K562 (cell line): Measurements from ENCODE around the gene EFCAB5. TPM values are rescaled to one million over a fixed set of nuclear protein-coding genes. Genes with fewer than 3 reads are reported as not detected.

Experiments
- CHCHD3 ChIP-seq: fragments of 250-450 bp; sonication (Bioruptor Pico); IDR thresholded peaks from 2 replicates; pipeline ENCODE4 v2.1.2; 2022; ENCODE audit warnings: mild to moderate bottlenecking
- GTF2E2 ChIP-seq: fragments of 200-800 bp; sonication (Bioruptor generic); IDR thresholded peaks from 2 replicates; pipeline ENCODE4 v1.6.1; 2016; ENCODE audit warnings: missing genetic modification characterization, missing compliant biosample characterization
- SLC30A9 ChIP-seq: fragments of 250-450 bp; sonication (Bioruptor Pico); IDR thresholded peaks from 2 replicates; pipeline ENCODE4 v1.8.0; 2022; ENCODE audit warnings: mild to moderate bottlenecking, moderate library complexity
- ZNF311 ChIP-seq: fragments of 250-450 bp; sonication (Bioruptor Pico); IDR thresholded peaks from 2 replicates; pipeline ENCODE4 v1.4.0; 2020; ENCODE audit warnings: mild to moderate bottlenecking, moderate library complexity
- polyA plus RNA-seq, 8 experiments: library from polyadenylated mRNA; depleted of rRNA in 4 of 8; stranded (reverse) in 5 of 8; unstranded in 3 of 8; fragments of >200 nt; fragmentation: Nextera tagmentation in 2 of 8; fragmentation: Illumina TruSeq in 1 of 8; extraction: Ambion mirVana in 2 of 8; extraction: Trizol in 1 of 8; gene quantifications; 2 replicates each; pipeline versions ENCODE4 v1.2.1 to v1.2.3, GENCODE V29; 2011 to 2014; ENCODE audit warnings: inconsistent platforms in 1 of 8, missing spikeins in 1 of 8
- total RNA-seq, 7 experiments: library from RNA; depleted of rRNA in 6 of 7; stranded (reverse); fragments of >200 nt in 6 of 7; fragmentation: Illumina TruSeq in 2 of 7; extraction: Trizol in 2 of 7; gene quantifications; 2 replicates each; pipeline versions ENCODE4 v1.2.1 to v1.2.3, GENCODE V29; 2011 to 2021; ENCODE audit warnings: low replicate concordance in 1 of 7
- TF ChIP-seq, protein P1 (sequence below): fragments of 250-450 bp; sonication (Bioruptor Pico); IDR thresholded peaks from 2 replicates; pipeline ENCODE4 v1.5.0; 2021; ENCODE audit warnings: mild to moderate bottlenecking, borderline replicate concordance
- TF ChIP-seq, protein P2 (sequence below): fragments of 250-450 bp; sonication (Bioruptor Pico); IDR thresholded peaks from 2 replicates; pipeline ENCODE4 v1.8.0; 2022; ENCODE audit warnings: moderate library complexity, mild to moderate bottlenecking, inconsistent platforms
- TF ChIP-seq, protein P3 (sequence below): fragments of 250-450 bp; sonication (Bioruptor Pico); IDR thresholded peaks from 2 replicates; pipeline ENCODE4 v1.5.0; 2020; ENCODE audit warnings: mild to moderate bottlenecking, borderline replicate concordance

EFCAB5 gene
- total and polyA plus RNA-seq, 9 of the 15 experiments (the other 6 are each of a cell fraction or from before 2014, with no cell fraction given) = 0.06 to 0.11 TPM; not detected in 7

DNA sequence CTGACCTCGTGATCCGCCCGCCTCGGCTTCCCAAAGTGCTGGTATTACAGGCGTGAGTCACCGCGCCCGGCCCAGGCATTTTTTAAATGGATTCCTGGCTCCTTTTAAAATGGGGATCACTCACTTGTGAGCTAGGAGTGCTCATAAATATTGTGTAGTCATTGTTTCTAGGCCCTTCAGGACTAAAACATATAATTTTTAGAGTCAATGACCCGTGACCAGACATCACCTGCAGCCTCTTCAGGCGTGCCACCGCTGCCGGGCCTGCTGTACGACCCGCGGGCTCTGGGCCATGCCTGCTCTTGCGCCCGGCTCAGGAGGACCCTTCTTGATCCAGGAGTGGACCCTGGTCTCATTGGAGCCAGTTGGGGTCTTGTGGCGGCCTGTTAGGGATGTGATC, 30.8 kb downstream of the EFCAB5 start (continued):
- TF ChIP-seq ZNF311 (CRISPR knock-in tag) = no peak
- no peak for TF ChIP-seq SLC30A9 (CRISPR knock-in tag)
- TF ChIP-seq GTF2E2 (tag) = no peak
- TF ChIP-seq, protein P1, sequence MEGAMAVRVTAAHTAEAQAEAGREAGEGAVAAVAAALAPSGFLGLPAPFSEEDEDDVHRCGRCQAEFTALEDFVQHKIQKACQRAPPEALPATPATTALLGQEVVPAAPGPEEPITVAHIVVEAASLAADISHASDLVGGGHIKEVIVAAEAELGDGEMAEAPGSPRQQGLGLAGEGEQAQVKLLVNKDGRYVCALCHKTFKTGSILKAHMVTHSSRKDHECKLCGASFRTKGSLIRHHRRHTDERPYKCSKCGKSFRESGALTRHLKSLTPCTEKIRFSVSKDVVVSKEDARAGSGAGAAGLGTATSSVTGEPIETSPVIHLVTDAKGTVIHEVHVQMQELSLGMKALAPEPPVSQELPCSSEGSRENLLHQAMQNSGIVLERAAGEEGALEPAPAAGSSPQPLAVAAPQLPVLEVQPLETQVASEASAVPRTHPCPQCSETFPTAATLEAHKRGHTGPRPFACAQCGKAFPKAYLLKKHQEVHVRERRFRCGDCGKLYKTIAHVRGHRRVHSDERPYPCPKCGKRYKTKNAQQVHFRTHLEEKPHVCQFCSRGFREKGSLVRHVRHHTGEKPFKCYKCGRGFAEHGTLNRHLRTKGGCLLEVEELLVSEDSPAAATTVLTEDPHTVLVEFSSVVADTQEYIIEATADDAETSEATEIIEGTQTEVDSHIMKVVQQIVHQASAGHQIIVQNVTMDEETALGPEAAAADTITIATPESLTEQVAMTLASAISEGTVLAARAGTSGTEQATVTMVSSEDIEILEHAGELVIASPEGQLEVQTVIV (CRISPR knock-in tag) = no peak
- no peak for TF ChIP-seq CHCHD3
- TF ChIP-seq, protein P2, sequence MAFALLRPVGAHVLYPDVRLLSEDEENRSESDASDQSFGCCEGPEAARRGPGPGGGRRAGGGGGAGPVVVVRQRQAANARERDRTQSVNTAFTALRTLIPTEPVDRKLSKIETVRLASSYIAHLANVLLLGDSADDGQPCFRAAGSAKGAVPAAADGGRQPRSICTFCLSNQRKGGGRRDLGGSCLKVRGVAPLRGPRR = no peak
- TF ChIP-seq, protein P3, sequence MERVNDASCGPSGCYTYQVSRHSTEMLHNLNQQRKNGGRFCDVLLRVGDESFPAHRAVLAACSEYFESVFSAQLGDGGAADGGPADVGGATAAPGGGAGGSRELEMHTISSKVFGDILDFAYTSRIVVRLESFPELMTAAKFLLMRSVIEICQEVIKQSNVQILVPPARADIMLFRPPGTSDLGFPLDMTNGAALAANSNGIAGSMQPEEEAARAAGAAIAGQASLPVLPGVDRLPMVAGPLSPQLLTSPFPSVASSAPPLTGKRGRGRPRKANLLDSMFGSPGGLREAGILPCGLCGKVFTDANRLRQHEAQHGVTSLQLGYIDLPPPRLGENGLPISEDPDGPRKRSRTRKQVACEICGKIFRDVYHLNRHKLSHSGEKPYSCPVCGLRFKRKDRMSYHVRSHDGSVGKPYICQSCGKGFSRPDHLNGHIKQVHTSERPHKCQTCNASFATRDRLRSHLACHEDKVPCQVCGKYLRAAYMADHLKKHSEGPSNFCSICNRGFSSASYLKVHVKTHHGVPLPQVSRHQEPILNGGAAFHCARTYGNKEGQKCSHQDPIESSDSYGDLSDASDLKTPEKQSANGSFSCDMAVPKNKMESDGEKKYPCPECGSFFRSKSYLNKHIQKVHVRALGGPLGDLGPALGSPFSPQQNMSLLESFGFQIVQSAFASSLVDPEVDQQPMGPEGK (CRISPR knock-in tag) = no peak
